GM21529 (cell line): ENCODE results near the gene SIL1.
A peak's percentile ranks its signal among the peaks of the same experiment; 100 is the strongest.
"Not testable (repeated sequence)": the region's sequence is repeated elsewhere in the genome, so short reads cannot be mapped to it uniquely, and the experiment has no call there.

ENCODE experiments used
- ATAC-seq: cut with Tn5 transposase; IDR thresholded peaks from one replicate; pipeline ENCODE4 v1.9.1; 2021; ENCODE audit not compliant: unreplicated experiment

Gene SIL1

GRCh38 chr5:139197710-139198669, at the start of gene SIL1:
Gene SIL1, minus strand, starts transcription at chr5:139198368. Its CDS starts 70,525 bp downstream, at chr5:139127843.
- peak; percentile 96 for ATAC-seq

- ATAC-seq = no peak
These were observed 48.2 kb upstream of the SIL1 start for GRCh38 chr5:139246394-139246793.

GRCh38 chr5:139245637-139246339, 47.6 kb upstream of the SIL1 start:
- no peak for ATAC-seq

GRCh38 chr5:139243425-139243970, 45.3 kb upstream of the SIL1 start:
- no peak for ATAC-seq

GRCh38 chr5:139241139-139241538, 43.0 kb upstream of the SIL1 start:
- no peak for ATAC-seq

- no peak for ATAC-seq
These were observed 38.3 kb upstream of the SIL1 start for GRCh38 chr5:139236479-139236878.

- no peak for ATAC-seq
These were observed 34.1 kb upstream of the SIL1 start for GRCh38 chr5:139232147-139232724.

GRCh38 chr5:139228201-139228803, 30.1 kb upstream of the SIL1 start:
- ATAC-seq = no peak

GRCh38 chr5:139226131-139226530, 28.0 kb upstream of the SIL1 start:
- ATAC-seq = no peak

- no peak for ATAC-seq
These were observed 25.3 kb upstream of the SIL1 start for GRCh38 chr5:139223481-139223880.

- no peak for ATAC-seq
These were observed 24.2 kb upstream of the SIL1 start for GRCh38 chr5:139222346-139222745.

GRCh38 chr5:139218038-139218437, 19.9 kb upstream of the SIL1 start:
- not testable (repeated sequence) for ATAC-seq

GRCh38 chr5:139215107-139215975, 17.2 kb upstream of the SIL1 start:
- no peak for ATAC-seq

GRCh38 chr5:139214646-139215045, 16.5 kb upstream of the SIL1 start:
- no peak for ATAC-seq

- ATAC-seq = no peak
These were observed 14.7 kb upstream of the SIL1 start for GRCh38 chr5:139212906-139213305.

GRCh38 chr5:139212486-139212885, 14.3 kb upstream of the SIL1 start:
- no peak for ATAC-seq

- no peak for ATAC-seq
These were observed 12.4 kb upstream of the SIL1 start for GRCh38 chr5:139210585-139210984.

GRCh38 chr5:139207297-139208000, 9.3 kb upstream of the SIL1 start:
- no peak for ATAC-seq

- ATAC-seq = no peak
These were observed 7.4 kb upstream of the SIL1 start for GRCh38 chr5:139205586-139205985.
